HEK293 (cell line): ENCODE results near the gene TSPEAR.

Experiments
- CTCF ChIA-PET: fragments of 350-600 bp; formaldehyde crosslinking; extraction: SDS; loops from one replicate; lab custom pipeline; 2021; ENCODE audit warnings: antibody characterized with exemption; lab: Yijun Ruan, JAX
- POLR2A ChIA-PET: fragments of 300-600 bp; formaldehyde crosslinking; extraction: SDS; loops from one replicate; lab custom pipeline; 2020; ENCODE audit warnings: antibody characterized with exemption, inconsistent platforms; lab: Yijun Ruan, JAX
- H3K27ac ChIP-seq: fragments of 200-500 bp; sonication (Bioruptor generic); 2 replicates; pipeline ENCODE4 v1.5.1; 2014; ENCODE audit warnings: low read depth, low read length, control low read depth, inconsistent platforms; ENCODE audit errors: extremely low read depth
- H3K36me3 ChIP-seq, 2 experiments: fragments of 200-500 bp in 1 of 2; sonication (Bioruptor generic) in 1 of 2; 1 replicate in 1 of 2; 2 replicates in 1 of 2; pipeline ENCODE4 v1.5.1; 2014 to 2017; ENCODE audit warnings: inconsistent platforms in 2 of 2, low read length in 2 of 2; ENCODE audit not compliant: control insufficient read depth in 2 of 2, insufficient read depth in 1 of 2
- H3K4me1 ChIP-seq: fragments of 200-500 bp; sonication (Bioruptor generic); 2 replicates; pipeline ENCODE4 v1.5.1; 2014; ENCODE audit warnings: mild to moderate bottlenecking, low read length, inconsistent platforms; ENCODE audit not compliant: control insufficient read depth, insufficient read depth
- H3K4me3 ChIP-seq: 2 replicates; pipeline ENCODE4 v1.5.1; 2011; ENCODE audit warnings: low read depth, mild to moderate bottlenecking, control low read depth, low read length, moderate library complexity
- H3K9me3 ChIP-seq: fragments of 200-500 bp; sonication (Bioruptor generic); 2 replicates; pipeline ENCODE4 v1.5.1; 2014; ENCODE audit warnings: low read depth, low read length, inconsistent platforms; ENCODE audit not compliant: control insufficient read depth, insufficient read depth
- ELK4 ChIP-seq: IDR thresholded peaks from 2 replicates; pipeline ENCODE4 v1.6.1; 2011; ENCODE audit warnings: mild to moderate bottlenecking, low read depth, low read length, borderline replicate concordance
- GFI1B ChIP-seq: fragments of 450-650 bp; formaldehyde crosslinking; IDR thresholded peaks from 2 replicates; pipeline ENCODE4 v1.5.1; 2016; ENCODE audit warnings: missing biosample characterization, missing genetic modification characterization
- GLI2 ChIP-seq: fragments of 450-650 bp; formaldehyde crosslinking; IDR thresholded peaks from 2 replicates; pipeline ENCODE4; 2017; ENCODE audit warnings: missing biosample characterization, missing genetic modification characterization, low read depth, borderline replicate concordance
- KLF1 ChIP-seq: fragments of 450-650 bp; formaldehyde crosslinking; IDR thresholded peaks from 2 replicates; pipeline ENCODE4 v1.5.1; 2016; ENCODE audit warnings: missing biosample characterization, missing genetic modification characterization
- RBAK ChIP-seq: fragments of 450-650 bp; formaldehyde crosslinking; IDR thresholded peaks from 2 replicates; pipeline ENCODE4 v1.5.1; 2016; ENCODE audit warnings: missing biosample characterization, missing genetic modification characterization
- SCRT1 ChIP-seq: fragments of 450-650 bp; formaldehyde crosslinking; IDR thresholded peaks from 2 replicates; pipeline ENCODE4 v1.5.1; 2016; ENCODE audit warnings: missing biosample characterization, missing genetic modification characterization, borderline replicate concordance
- TSHZ1 ChIP-seq: fragments of 450-650 bp; formaldehyde crosslinking; IDR thresholded peaks from 2 replicates; pipeline ENCODE4 v1.5.1; 2016; ENCODE audit warnings: missing biosample characterization, missing genetic modification characterization, borderline replicate concordance
- ZFP37 ChIP-seq: fragments of 450-650 bp; formaldehyde crosslinking; IDR thresholded peaks from 2 replicates; pipeline ENCODE4 v1.5.1; 2016; ENCODE audit warnings: missing biosample characterization, missing genetic modification characterization
- ZIC2 ChIP-seq: fragments of 450-650 bp; formaldehyde crosslinking; IDR thresholded peaks from 2 replicates; pipeline ENCODE4 v1.5.1; 2016; ENCODE audit warnings: missing biosample characterization, missing genetic modification characterization
- ZNF184 ChIP-seq: fragments of 450-650 bp; IDR thresholded peaks from 2 replicates; pipeline ENCODE4 v1.5.1; 2018; ENCODE audit warnings: missing biosample characterization, mild to moderate bottlenecking, missing genetic modification characterization
- ZNF24 ChIP-seq: fragments of 450-650 bp; formaldehyde crosslinking; IDR thresholded peaks from 2 replicates; pipeline ENCODE4 v1.5.1; 2016; ENCODE audit warnings: missing biosample characterization, missing genetic modification characterization
- ZNF394 ChIP-seq: fragments of 450-650 bp; formaldehyde crosslinking; IDR thresholded peaks from 2 replicates; pipeline ENCODE4 v1.5.1; 2016; ENCODE audit warnings: missing biosample characterization, missing genetic modification characterization, mild to moderate bottlenecking, moderate library complexity, borderline replicate concordance
- ZNF48 ChIP-seq: fragments of 450-650 bp; formaldehyde crosslinking; IDR thresholded peaks from 2 replicates; pipeline ENCODE4 v1.5.1; 2016; ENCODE audit warnings: missing biosample characterization, missing genetic modification characterization
- ZNF585B ChIP-seq: fragments of 450-650 bp; formaldehyde crosslinking; IDR thresholded peaks from 2 replicates; pipeline ENCODE4 v1.5.1; 2016; ENCODE audit warnings: missing biosample characterization, missing genetic modification characterization
- ZNF645 ChIP-seq: fragments of 450-650 bp; formaldehyde crosslinking; IDR thresholded peaks from 2 replicates; pipeline ENCODE4; 2016; ENCODE audit warnings: missing biosample characterization, missing genetic modification characterization
- ZSCAN23 ChIP-seq: fragments of 450-650 bp; formaldehyde crosslinking; IDR thresholded peaks from 2 replicates; pipeline ENCODE4 v1.5.1; 2016; ENCODE audit warnings: missing biosample characterization, missing genetic modification characterization
- ZXDB ChIP-seq: fragments of 450-650 bp; formaldehyde crosslinking; IDR thresholded peaks from 2 replicates; pipeline ENCODE4 v1.5.1; 2016; ENCODE audit warnings: missing biosample characterization, missing genetic modification characterization
- TF ChIP-seq, protein P1 (sequence below): fragments of 450-650 bp; formaldehyde crosslinking; IDR thresholded peaks from 2 replicates; pipeline ENCODE4 v1.5.1; 2017; ENCODE audit warnings: missing biosample characterization, missing genetic modification characterization
- TF ChIP-seq, protein P2 (sequence below): fragments of 450-650 bp; formaldehyde crosslinking; IDR thresholded peaks from 2 replicates; pipeline ENCODE4 v1.5.1; 2017; ENCODE audit warnings: missing biosample characterization, missing genetic modification characterization

The TSPEAR gene

DNA sequence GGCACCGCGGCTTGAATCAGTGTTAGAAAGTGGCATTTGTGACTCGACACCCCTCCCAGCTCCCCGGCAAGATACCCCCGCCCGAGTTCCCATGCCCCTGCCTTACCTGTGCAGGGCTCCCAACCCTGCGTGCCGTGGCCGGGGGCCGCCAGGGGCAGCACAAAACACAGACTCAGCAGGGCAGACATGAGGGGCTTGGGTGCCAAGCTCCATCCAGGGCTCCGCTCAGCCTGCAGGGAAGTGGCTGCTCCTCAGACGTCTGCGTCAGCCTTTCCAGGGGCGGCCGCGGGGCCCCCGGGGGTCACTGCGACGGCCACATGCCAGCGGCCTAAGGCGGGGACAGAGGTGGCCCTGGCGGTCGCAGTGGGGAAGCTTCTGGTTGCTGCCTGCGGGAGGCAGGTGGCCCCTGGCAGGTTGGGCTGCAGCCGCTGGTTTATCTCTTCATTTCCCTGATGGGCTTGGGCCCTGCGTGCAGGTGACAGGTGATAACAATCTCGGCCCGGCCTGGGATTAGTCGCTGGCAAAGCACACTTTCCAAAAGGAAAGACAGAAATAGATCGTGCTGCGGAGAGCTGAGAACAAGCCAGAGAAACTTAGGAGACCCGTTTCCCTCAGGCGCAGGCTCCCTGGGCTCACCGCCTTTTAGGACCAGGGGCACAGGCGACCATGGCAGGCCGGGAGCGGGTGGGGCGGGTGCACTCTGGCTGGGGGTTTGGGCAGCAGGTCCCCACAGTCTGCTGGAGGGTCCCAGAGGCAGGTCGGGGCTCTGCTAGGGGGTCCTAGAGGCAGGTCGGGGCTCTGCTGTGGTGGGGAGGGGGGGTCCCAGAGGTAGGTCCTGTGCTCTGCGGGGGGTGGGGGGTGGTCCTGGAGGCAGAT, at the start of gene TSPEAR:
Gene TSPEAR, minus strand, starts transcription at position 246 of the 876 bp plus-strand sequence. Its CDS starts 58 bp downstream, at position 188.
- POLR2A ChIA-PET: no interaction called here
- Histone ChIP-seq H3K4me3 (no peak within 1 kb of the TSS), H3K9me3 (no peaks in the 10 kb centered on the region), H3K27ac (no peak within 1 kb of the TSS), H3K36me3 (no peaks in the 10 kb centered on the region), H3K4me1 (peaks cover 6% of the 10 kb centered on the region; the same call in 1 of the 2 replicates)
- TF ChIP-seq ZFP37 (no peak), TSHZ1 (tag by site-specific recombination) (no peak), ZSCAN23 (tag by site-specific recombination) (no peak), GLI2 (tag by site-specific recombination) (no peak), ZNF24 (no peak)
- CTCF ChIA-PET: interaction anchor here (0.6 to 1.0 kb wide), 2 partner anchors 10 to 96 kb away, joined by 3 to 4 read pairs; no protein-coding TSS in a partner anchor

DNA sequence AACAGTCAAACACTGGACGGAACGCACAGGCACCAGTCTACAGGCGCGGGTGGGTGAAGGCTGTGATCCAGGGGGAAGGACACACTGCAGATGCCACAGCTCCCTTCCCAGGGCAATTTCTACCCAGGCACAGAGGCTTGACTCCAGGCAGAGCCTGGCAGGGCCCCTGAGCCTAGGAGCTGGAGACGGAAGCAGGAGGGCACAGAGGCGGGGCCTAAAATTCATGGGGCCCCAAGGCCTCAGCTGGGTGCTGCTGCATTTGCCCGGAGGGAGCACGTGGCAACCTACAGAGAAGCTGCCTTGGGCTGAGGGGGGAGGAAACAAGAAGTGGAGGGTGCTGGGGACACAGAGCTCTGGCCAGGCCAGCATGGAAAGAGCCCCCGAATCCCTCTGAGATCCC, 49.0 kb upstream of the TSPEAR start:
- no peak overlapping the region for H3K4me3 ChIP-seq
- H3K36me3 ChIP-seq: no peaks in the 10 kb centered on the region
- ChIA-PET CTCF (interaction anchor here (1.2 to 1.9 kb wide), 4 partner anchors 11 to 172 kb away, joined by 3 to 5 read pairs (median 4); no protein-coding TSS in a partner anchor), POLR2A (no interaction called here)
- H3K9me3 ChIP-seq: no peaks in the 10 kb centered on the region
- no peaks in the 10 kb centered on the region for H3K4me1 ChIP-seq
- H3K27ac ChIP-seq: no peak overlapping the region
- no peak for TF ChIP-seq ZNF48 (tag by site-specific recombination)
- peak; percentile 50 for TF ChIP-seq ZIC2

GRCh38 chr21:44759628-44760285, 48.4 kb upstream of the TSPEAR start:
- no peak overlapping the region for H3K4me3 ChIP-seq
- H3K27ac ChIP-seq: no peak overlapping the region
- no peaks in the 10 kb centered on the region for H3K4me1 ChIP-seq
- no peaks in the 10 kb centered on the region for H3K9me3 ChIP-seq
- ChIA-PET CTCF (interaction anchor here (0.6 to 1.9 kb wide), 5 partner anchors 11 to 377 kb away, joined by 3 to 5 read pairs (median 3); no protein-coding TSS in a partner anchor), POLR2A (no interaction called here)
- H3K36me3 ChIP-seq: no peaks in the 10 kb centered on the region
- TF ChIP-seq ZNF184 (tag by site-specific recombination) (no peak), RBAK (no peak), ZNF585B (no peak), ELK4 (no peak), ZSCAN23 (tag by site-specific recombination) (no peak), ZXDB (tag by site-specific recombination) (no peak), ZNF394 (tag by site-specific recombination) (no peak), ZNF48 (tag by site-specific recombination) (no peak), ZNF645 (tag by site-specific recombination) (no peak), GFI1B (tag by site-specific recombination) (no peak), KLF1 (tag by site-specific recombination) (no peak), SCRT1 (tag by site-specific recombination) (no peak)
- TF ChIP-seq, protein P1, sequence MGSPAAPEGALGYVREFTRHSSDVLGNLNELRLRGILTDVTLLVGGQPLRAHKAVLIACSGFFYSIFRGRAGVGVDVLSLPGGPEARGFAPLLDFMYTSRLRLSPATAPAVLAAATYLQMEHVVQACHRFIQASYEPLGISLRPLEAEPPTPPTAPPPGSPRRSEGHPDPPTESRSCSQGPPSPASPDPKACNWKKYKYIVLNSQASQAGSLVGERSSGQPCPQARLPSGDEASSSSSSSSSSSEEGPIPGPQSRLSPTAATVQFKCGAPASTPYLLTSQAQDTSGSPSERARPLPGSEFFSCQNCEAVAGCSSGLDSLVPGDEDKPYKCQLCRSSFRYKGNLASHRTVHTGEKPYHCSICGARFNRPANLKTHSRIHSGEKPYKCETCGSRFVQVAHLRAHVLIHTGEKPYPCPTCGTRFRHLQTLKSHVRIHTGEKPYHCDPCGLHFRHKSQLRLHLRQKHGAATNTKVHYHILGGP (tag by site-specific recombination): no peak
- TF ChIP-seq, protein P2, sequence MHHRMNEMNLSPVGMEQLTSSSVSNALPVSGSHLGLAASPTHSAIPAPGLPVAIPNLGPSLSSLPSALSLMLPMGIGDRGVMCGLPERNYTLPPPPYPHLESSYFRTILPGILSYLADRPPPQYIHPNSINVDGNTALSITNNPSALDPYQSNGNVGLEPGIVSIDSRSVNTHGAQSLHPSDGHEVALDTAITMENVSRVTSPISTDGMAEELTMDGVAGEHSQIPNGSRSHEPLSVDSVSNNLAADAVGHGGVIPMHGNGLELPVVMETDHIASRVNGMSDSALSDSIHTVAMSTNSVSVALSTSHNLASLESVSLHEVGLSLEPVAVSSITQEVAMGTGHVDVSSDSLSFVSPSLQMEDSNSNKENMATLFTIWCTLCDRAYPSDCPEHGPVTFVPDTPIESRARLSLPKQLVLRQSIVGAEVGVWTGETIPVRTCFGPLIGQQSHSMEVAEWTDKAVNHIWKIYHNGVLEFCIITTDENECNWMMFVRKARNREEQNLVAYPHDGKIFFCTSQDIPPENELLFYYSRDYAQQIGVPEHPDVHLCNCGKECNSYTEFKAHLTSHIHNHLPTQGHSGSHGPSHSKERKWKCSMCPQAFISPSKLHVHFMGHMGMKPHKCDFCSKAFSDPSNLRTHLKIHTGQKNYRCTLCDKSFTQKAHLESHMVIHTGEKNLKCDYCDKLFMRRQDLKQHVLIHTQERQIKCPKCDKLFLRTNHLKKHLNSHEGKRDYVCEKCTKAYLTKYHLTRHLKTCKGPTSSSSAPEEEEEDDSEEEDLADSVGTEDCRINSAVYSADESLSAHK (tag by site-specific recombination): no peak
